Suprapubic skin (tissue), 3 donors: Measurements from ENCODE around the gene ZBTB20.

Experiments
- EP300 ChIP-seq: sonication (generic); formaldehyde crosslinking; IDR thresholded peaks from one replicate; pipeline ENCODE4 v1.6.1; 2017; ENCODE audit warnings: antibody characterized with exemption
- TF ChIP-seq, protein P1 (sequence below), 2 donors: fragments of 200-600 bp in 1 of 2; fragments of 450-650 bp in 1 of 2; sonication (generic) in 1 of 2; IDR thresholded peaks; one replicate each; pipeline ENCODE4 v1.5.1; 2016 to 2019; ENCODE audit warnings: antibody characterized with exemption in 2 of 2, mild to moderate bottlenecking in 1 of 2, moderate library complexity in 1 of 2

DNA sequence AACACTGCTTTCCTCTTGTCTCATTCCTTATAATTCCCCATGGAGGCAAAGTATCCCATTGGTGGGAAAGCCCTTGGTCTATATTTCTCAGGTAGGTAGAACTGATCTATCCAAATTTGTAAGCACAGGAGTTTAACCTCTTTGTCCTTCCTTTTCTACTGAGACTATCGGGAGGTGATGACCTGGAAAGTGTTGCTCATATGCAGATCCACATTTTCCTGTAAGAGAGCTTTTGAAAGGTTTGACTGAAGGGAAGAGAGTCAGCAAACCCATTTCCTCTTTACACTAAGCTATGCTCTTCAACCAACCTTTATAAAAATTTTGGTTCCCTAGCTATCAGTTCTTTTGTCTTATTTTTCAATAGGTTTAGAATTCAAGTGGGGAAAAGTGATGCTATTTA is 652.6 kb downstream of the ZBTB20 start:
- TF ChIP-seq, protein P1, sequence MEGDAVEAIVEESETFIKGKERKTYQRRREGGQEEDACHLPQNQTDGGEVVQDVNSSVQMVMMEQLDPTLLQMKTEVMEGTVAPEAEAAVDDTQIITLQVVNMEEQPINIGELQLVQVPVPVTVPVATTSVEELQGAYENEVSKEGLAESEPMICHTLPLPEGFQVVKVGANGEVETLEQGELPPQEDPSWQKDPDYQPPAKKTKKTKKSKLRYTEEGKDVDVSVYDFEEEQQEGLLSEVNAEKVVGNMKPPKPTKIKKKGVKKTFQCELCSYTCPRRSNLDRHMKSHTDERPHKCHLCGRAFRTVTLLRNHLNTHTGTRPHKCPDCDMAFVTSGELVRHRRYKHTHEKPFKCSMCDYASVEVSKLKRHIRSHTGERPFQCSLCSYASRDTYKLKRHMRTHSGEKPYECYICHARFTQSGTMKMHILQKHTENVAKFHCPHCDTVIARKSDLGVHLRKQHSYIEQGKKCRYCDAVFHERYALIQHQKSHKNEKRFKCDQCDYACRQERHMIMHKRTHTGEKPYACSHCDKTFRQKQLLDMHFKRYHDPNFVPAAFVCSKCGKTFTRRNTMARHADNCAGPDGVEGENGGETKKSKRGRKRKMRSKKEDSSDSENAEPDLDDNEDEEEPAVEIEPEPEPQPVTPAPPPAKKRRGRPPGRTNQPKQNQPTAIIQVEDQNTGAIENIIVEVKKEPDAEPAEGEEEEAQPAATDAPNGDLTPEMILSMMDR (IDR thresholded peaks at IDR 0.05): no peak
- no peak for TF ChIP-seq EP300
